K562 (cell line): Measurements from ENCODE around the gene GTF2H4. TPM values are rescaled to one million over a fixed set of nuclear protein-coding genes. Genes with fewer than 3 reads are reported as not detected.

Experiments used
- ATAC-seq: fragments of 200-7000 bp; cut with Tn5 transposase; 3 replicates; pipeline ENCODE4 v1.9.1; 2020; ENCODE audit warnings: moderate library complexity
- BruUV-seq: library from RNA; stranded (reverse); fragments of 400-500 nt; replicated peaks from 2 replicates; lab custom pipeline; 2021; lab: Mats Ljungman, UMichigan
- CTCF ChIA-PET: fragments of 300-600 bp; formaldehyde crosslinking; extraction: SDS; loops from one replicate; lab custom pipeline; 2021; ENCODE audit warnings: low intra/inter-chr PET ratio; lab: Yijun Ruan, JAX
- POLR2A ChIA-PET: fragments of 300-600, 350-650 bp; sonication (Branson Sonifier 250); formaldehyde crosslinking; extraction: SDS; loops from one replicate; lab custom pipeline; 2021; ENCODE audit warnings: antibody characterized with exemption, inconsistent platforms; lab: Yijun Ruan, JAX
- DNase-seq, 4 experiments: peaks; one replicate each; pipeline versions ENCODE4 v3.0.0 to v3.0.0-alpha.2; 2011 to 2018; ENCODE audit warnings: low spot score in 3 of 4, mixed read lengths in 3 of 4; ENCODE audit errors: extremely low read depth in 1 of 4
- FAIRE-seq: peaks from 2 replicates; lab custom pipeline; 2011; peaks lifted over from hg19 to GRCh38; lab: Jason Lieb, UNC
- H2AFZ ChIP-seq: 2 replicates; pipeline ENCODE4 v1.6.0; 2011; ENCODE audit warnings: low read depth, low read length, control low read depth, inconsistent platforms
- H3K27ac ChIP-seq: fragments of 200-600 bp; 3 replicates; pipeline ENCODE4 v1.8.0; 2011; ENCODE audit warnings: low read depth, mild to moderate bottlenecking, control low read depth, inconsistent platforms, low read length, moderate library complexity, mixed read lengths; ENCODE audit errors: extremely low read depth
- H3K27me3 ChIP-seq, 2 experiments: fragments of 300-600 bp in 1 of 2; 2 replicates in 1 of 2; 3 replicates in 1 of 2; pipeline versions ENCODE4 v1.6.0 to v1.8.0; 2011; ENCODE audit warnings: inconsistent platforms in 2 of 2, low read length in 2 of 2, mild to moderate bottlenecking in 1 of 2, mixed read lengths in 1 of 2, moderate library complexity in 1 of 2; ENCODE audit not compliant: control insufficient read depth in 2 of 2, insufficient read depth in 2 of 2
- H3K36me3 ChIP-seq: fragments of 300-600 bp; 3 replicates; pipeline ENCODE4 v1.8.0; 2011; ENCODE audit warnings: mild to moderate bottlenecking, low read length, inconsistent platforms; ENCODE audit not compliant: control insufficient read depth, insufficient read depth
- H3K4me1 ChIP-seq, 2 experiments: fragments of 200-600 bp in 1 of 2; replicated peaks in 1 of 2; 2 replicates in 1 of 2; 3 replicates in 1 of 2; pipeline versions ENCODE4 v1.5.1 to v1.8.0; 2011; ENCODE audit warnings: inconsistent platforms in 2 of 2, low read length in 2 of 2, mild to moderate bottlenecking in 1 of 2, mixed read lengths in 1 of 2, moderate library complexity in 1 of 2; ENCODE audit not compliant: control insufficient read depth in 2 of 2, insufficient read depth in 2 of 2
- H3K4me2 ChIP-seq: 2 replicates; pipeline ENCODE4 v1.6.1; 2011; ENCODE audit warnings: low read length, control low read depth, inconsistent platforms, mixed read lengths; ENCODE audit not compliant: insufficient read depth
- H3K4me3 ChIP-seq: fragments of 200-600 bp; sonication (generic), shearing (Covaris generic); 2 replicates; pipeline ENCODE4 v1.5.1; 2016; ENCODE audit warnings: control low read depth, inconsistent platforms
- H3K79me2 ChIP-seq: fragments of 200-600 bp; 3 replicates; pipeline ENCODE4 v1.8.0; 2011; ENCODE audit warnings: low read length, inconsistent platforms; ENCODE audit not compliant: control insufficient read depth, insufficient read depth
- H3K9ac ChIP-seq, 2 experiments: 2 replicates each; pipeline versions ENCODE4 v1.6.0 to v1.6.1; 2011; ENCODE audit warnings: low read depth in 2 of 2, low read length in 2 of 2, control low read depth in 1 of 2, inconsistent platforms in 1 of 2, mild to moderate bottlenecking in 1 of 2, mixed read lengths in 1 of 2; ENCODE audit not compliant: insufficient read depth in 1 of 2
- H3K9me1 ChIP-seq: one replicate; pipeline ENCODE4 v1.6.0; 2011; ENCODE audit warnings: inconsistent platforms, mild to moderate bottlenecking, low read length, moderate library complexity; ENCODE audit not compliant: control insufficient read depth, insufficient read depth
- H3K9me3 ChIP-seq: replicated peaks from 2 replicates; pipeline ENCODE4 v1.5.1; 2011; ENCODE audit warnings: low read depth, low read length, inconsistent platforms; ENCODE audit not compliant: control insufficient read depth, insufficient read depth
- H4K20me1 ChIP-seq: replicated peaks from 2 replicates; pipeline ENCODE4 v1.6.1; 2011; ENCODE audit warnings: low read length, inconsistent platforms, mixed read lengths; ENCODE audit not compliant: control insufficient read depth, insufficient read depth
- DPF2 ChIP-seq: fragments of 450-650 bp; IDR thresholded peaks from 2 replicates; pipeline ENCODE4 v1.6.1; 2016
- EWSR1 ChIP-seq: fragments of 450-650 bp; IDR thresholded peaks from 2 replicates; pipeline ENCODE4 v1.6.1; 2018; ENCODE audit warnings: borderline replicate concordance, mild to moderate bottlenecking, low read depth, moderate library complexity; ENCODE audit not compliant: partially characterized antibody
- HNRNPH1 ChIP-seq: fragments of 200-400 bp; formaldehyde crosslinking; optimal IDR thresholded peaks from 2 replicates; pipeline ENCODE3; 2017; ENCODE audit warnings: low read depth, mild to moderate bottlenecking, low read length, moderate library complexity
- MBD1 ChIP-seq: fragments of 250-450 bp; sonication (Bioruptor Pico); IDR thresholded peaks from 2 replicates; pipeline ENCODE4 v1.8.0; 2022; ENCODE audit warnings: inconsistent platforms
- NR2F6 ChIP-seq: fragments of 450-650 bp; formaldehyde crosslinking; IDR thresholded peaks from 2 replicates; pipeline ENCODE4 v1.4.0; 2020; ENCODE audit warnings: mild to moderate bottlenecking
- SREBF2 ChIP-seq: sonication (generic); formaldehyde crosslinking; IDR thresholded peaks from 2 replicates; pipeline ENCODE4 v1.4.0; 2020; ENCODE audit warnings: mild to moderate bottlenecking, missing genetic modification reagents
- U2AF1 ChIP-seq: fragments of 200-400 bp; formaldehyde crosslinking; optimal IDR thresholded peaks from 2 replicates; pipeline ENCODE3; 2017; ENCODE audit warnings: mild to moderate bottlenecking, low read depth, low read length, moderate library complexity
- ZNF23 ChIP-seq: fragments of 250-450 bp; sonication (Bioruptor Pico); IDR thresholded peaks from 2 replicates; pipeline ENCODE4 v1.4.0; 2020; ENCODE audit warnings: mild to moderate bottlenecking
- ZNF24 ChIP-seq: fragments of 450-650 bp; IDR thresholded peaks from 2 replicates; pipeline ENCODE4 v1.6.1; 2016
- ZSCAN29 ChIP-seq: fragments of 450-650 bp; IDR thresholded peaks from 2 replicates; pipeline ENCODE4 v1.6.1; 2017
- WGBS: fragments of 100-300 bp; shearing (Covaris generic); methylation state at CpG from one replicate; pipeline ENCODE4 v1.1.6; 2016; ENCODE audit warnings: low coverage, mixed read lengths; ENCODE audit not compliant: insufficient coverage; ENCODE audit errors: missing lambda C conversion rate; 5-methylcytosine and 5-hydroxymethylcytosine counted together
- in situ Hi-C: fragments of 300-500 bp; cut with MboI; formaldehyde crosslinking; loops from 4 replicates; pipeline ENCODE4 v1.15.0; 2018; ENCODE audit warnings: inconsistent platforms, mixed read lengths
- intact Hi-C: fragments of 100-400 bp; cut with micrococcal nuclease; formaldehyde crosslinking; loops from 2 replicates; pipeline ENCODE4 v1.14.2; 2022
- polyA plus RNA-seq, 8 experiments: library from polyadenylated mRNA; depleted of rRNA in 4 of 8; stranded (reverse) in 5 of 8; unstranded in 3 of 8; fragments of >200 nt; fragmentation: Nextera tagmentation in 2 of 8; fragmentation: Illumina TruSeq in 1 of 8; extraction: Ambion mirVana in 2 of 8; extraction: Trizol in 1 of 8; gene quantifications; 2 replicates each; pipeline versions ENCODE4 v1.2.1 to v1.2.3, GENCODE V29; 2011 to 2014; ENCODE audit warnings: inconsistent platforms in 1 of 8, missing spikeins in 1 of 8
- total RNA-seq, 7 experiments: library from RNA; depleted of rRNA in 6 of 7; stranded (reverse); fragments of >200 nt in 6 of 7; fragmentation: Illumina TruSeq in 2 of 7; extraction: Trizol in 2 of 7; gene quantifications; 2 replicates each; pipeline versions ENCODE4 v1.2.1 to v1.2.3, GENCODE V29; 2011 to 2021; ENCODE audit warnings: low replicate concordance in 1 of 7

GTF2H4 gene
- total and polyA plus RNA-seq, 9 of the 15 experiments (the other 6 are each of a cell fraction or from before 2014, with no cell fraction given) = 3.6 to 86.1 (median 39.6) TPM

- H3K9me1 ChIP-seq = no peaks in the 10 kb centered on the region
- ChIA-PET POLR2A (interaction anchor here (1.0 kb wide), 1 partner anchor 9 kb away, joined by 3 read pairs; no protein-coding TSS in a partner anchor), CTCF (no interaction called here)
- TF ChIP-seq ZSCAN29 (no peak), EWSR1 (no peak), HNRNPH1 (no peak), DPF2 (no peak), ZNF24 (no peak), U2AF1 (no peak), ZNF23 (CRISPR knock-in tag) (no peak), SREBF2 (no peak), MBD1 (CRISPR knock-in tag) (no peak), NR2F6 (no peak)
- intact Hi-C loops (no loop called here), in situ Hi-C loops (no loop called here)
- no peak for ATAC-seq
- H3K36me3 ChIP-seq = peaks cover 87% of the 10 kb centered on the region
- no peaks in the 10 kb centered on the region for H3K27me3 ChIP-seq
- H3K4me2 ChIP-seq = no peak overlapping the region
- 66% methylated on average over 10 of the region's 12 CpGs for WGBS
- DNase-seq = no peak
- no peak overlapping the region for H3K27ac ChIP-seq
- FAIRE-seq = no peak
- H3K4me1 ChIP-seq = peaks cover 0 to 17% of the 10 kb centered on the region in 2 experiments; a peak in 1 of 5 replicates
- no peaks in the 10 kb centered on the region for H3K79me2 ChIP-seq
- no peaks in the 10 kb centered on the region; the same call in 1 of the 2 replicates for H4K20me1 ChIP-seq
- BruUV-seq = no TSS peak
- no peaks in the 10 kb centered on the region for H3K9me3 ChIP-seq
- H3K9ac ChIP-seq = peak overlapping the region in 1 of 2 experiments; percentile 24; a peak in 1 of 4 replicates
- no peak overlapping the region for H3K4me3 ChIP-seq
- H2AFZ ChIP-seq = no peak overlapping the region
These were observed 13.6 kb upstream of the GTF2H4 start for GRCh38 chr6:30894381-30894780.
